Motor neuron (in vitro differentiated cells): ENCODE measurements around the gene HNRNPA0. TPM values are rescaled to one million over a fixed set of nuclear protein-coding genes. Genes with fewer than 3 reads are reported as not detected.
A peak's percentile ranks its signal among the peaks of the same experiment; 100 is the strongest.
"Not testable (repeated sequence)": the region's sequence is repeated elsewhere in the genome, so short reads cannot be mapped to it uniquely, and the experiment has no call there.

Experiments used
- ATAC-seq, 8 experiments: fragments of 200-7000 bp; cut with Tn5 transposase; replicated peaks in 6 of 8; 2 replicates each; pipeline ENCODE4 v1.8.0; 2021; ENCODE audit warnings: mild to moderate bottlenecking in 8 of 8, moderate library complexity in 8 of 8
- H3K27ac ChIP-seq, 2 donors: fragments of 250-450 bp; sonication (Bioruptor Pico); 2 replicates each; pipeline ENCODE4 v1.9.0; 2021; ENCODE audit warnings: antibody characterized with exemption in 2 of 2, mild to moderate bottlenecking in 2 of 2, moderate library complexity in 1 of 2
- H3K4me1 ChIP-seq, 2 donors: fragments of 250-450 bp; sonication (Bioruptor Pico); replicated peaks in 1 of 2; 2 replicates each; pipeline ENCODE4 v1.6.1; 2021; ENCODE audit warnings: antibody characterized with exemption in 2 of 2, mild to moderate bottlenecking in 2 of 2, moderate library complexity in 1 of 2
- H3K4me3 ChIP-seq, 5 donors: fragments of 250-450 bp; sonication (Bioruptor Pico); 2 replicates each; pipeline ENCODE4 v1.9.0; 2021; ENCODE audit warnings: antibody characterized with exemption in 5 of 5, mild to moderate bottlenecking in 5 of 5, moderate library complexity in 4 of 5
- WGBS, 10 experiments: fragments of 450-650 bp; shearing (Covaris generic); methylation state at CpG; one replicate each; pipeline ENCODE4 v1.0.0; 2022; 5-methylcytosine and 5-hydroxymethylcytosine counted together
- in situ Hi-C, 9 experiments: fragments of 400-800 bp; cut with MboI; loops; one replicate each; pipeline ENCODE4 v1.15.0; 2021; ENCODE audit warnings: low sequenced_read_pairs in 9 of 9, low pct_unique_long_range_greater_than_20kb in 2 of 9; ENCODE audit not compliant: unreplicated experiment in 9 of 9
- total RNA-seq, 8 experiments: library from RNA; unstranded; fragments of 300-600 nt; gene quantifications; 2 replicates each; pipeline versions ENCODE4 v1.2.3 to v1.2.4, GENCODE V29; 2022

The HNRNPA0 gene
- 10 to 100 TPM; 10.7 to 63.9 (median 26.1) TPM for total RNA-seq

DNA sequence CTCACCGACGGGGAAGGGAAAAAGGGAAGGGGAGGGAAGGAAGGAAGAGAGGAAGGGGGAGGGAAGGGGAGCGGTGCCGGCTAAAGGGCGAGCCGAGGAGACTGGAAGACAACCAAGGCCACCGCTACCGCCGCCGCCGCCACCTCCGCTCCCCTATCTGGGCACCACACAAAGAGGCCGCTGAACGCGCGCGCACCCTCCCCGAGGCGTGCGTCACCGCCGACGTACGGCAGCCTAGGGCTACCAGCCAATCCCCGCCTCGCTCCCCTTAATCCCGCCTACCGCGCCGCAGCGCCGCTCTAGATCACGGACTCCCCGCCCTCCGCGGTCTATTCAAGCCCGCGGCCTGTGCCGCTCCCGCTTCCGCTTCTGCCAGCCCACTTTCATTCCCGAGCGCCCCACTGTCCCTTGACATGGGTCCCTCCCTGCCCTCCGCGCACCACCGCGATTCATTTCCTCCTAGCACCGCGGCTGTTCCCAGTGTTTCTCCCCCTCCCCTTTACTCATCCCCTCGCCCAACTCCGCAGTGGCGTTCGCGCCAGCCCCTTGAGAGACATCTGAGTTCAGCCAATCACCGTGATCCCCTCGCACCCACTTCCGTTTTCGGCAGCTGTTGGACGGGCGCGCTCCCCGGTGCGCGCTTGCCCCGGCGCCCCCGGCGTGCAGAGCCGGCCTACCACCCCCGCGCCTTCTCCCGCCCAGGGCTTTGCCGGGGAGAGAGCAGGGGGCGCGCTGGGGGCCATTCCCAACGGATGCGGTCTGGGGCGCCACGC lies at the start of gene HNRNPA0:
HNRNPA0 (minus strand) TSS at position 176 of the 773 bp plus-strand sequence. CDS start 297 bp downstream, outside the sequence.
- H3K4me1 ChIP-seq, result peaks cover 7 to 16% of the 10 kb centered on the region in 2 donors
- H3K4me3 ChIP-seq, result peak within 1 kb of the TSS; percentile 60 to 92 (median 80)
- peak; percentile 84 to 94 (median 92) for ATAC-seq
- peak within 1 kb of the TSS; percentile 99 for H3K27ac ChIP-seq
- 0% methylated on average over 6 of the region's 79 CpGs; no CpG with 5 or more reads in 9 of the 10 experiments for WGBS, 10 experiments
- in situ Hi-C loops, result loop anchor here in 2 of 9 experiments (25.0 kb wide), 1 partner anchor 383 kb away; the partner anchor contains the start of gene NME5 (in 2 of the 2)

DNA sequence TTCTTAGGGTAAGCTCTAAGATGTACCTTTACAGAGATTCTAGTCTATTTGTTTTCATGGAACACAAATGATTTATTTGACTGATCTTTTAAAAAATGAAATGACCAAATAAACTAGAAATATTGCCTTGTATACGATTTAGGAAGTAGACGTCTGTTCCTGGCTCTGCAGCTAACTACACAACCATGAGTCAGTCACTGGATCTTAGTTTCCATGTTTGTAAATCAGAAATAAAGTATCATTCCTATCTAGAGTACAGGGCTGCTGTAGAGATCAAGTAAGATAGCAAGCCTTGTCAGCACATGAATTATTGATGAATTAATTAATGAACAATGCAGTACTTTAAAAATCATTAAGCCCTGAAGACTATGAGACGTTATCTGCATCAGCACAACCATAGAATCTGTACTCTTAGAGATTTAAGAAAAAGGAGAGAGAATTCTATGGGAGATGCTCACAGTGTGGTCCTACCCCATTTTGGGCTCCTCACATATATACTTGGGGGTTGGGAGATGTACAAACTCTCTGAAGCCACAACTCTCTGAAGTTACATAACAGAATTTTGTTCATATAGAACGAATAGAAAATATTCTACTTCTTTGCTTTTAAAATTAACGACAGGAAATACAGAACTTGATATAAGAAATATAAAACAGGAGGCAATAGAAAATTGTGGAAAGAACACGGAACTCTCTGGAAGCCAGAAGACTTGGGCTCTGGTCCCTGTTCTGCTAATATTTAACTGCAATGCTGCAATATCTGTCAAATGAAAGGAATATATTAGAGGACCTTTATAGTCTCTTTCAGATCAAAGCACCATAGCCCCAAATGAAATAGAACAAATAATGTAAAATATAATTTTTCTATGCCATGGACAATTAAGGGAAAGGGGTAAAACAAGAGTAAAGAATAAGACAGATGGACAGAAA lies 48.4 kb upstream of the HNRNPA0 start:
- no peak overlapping the region for H3K27ac ChIP-seq
- no peak overlapping the region for H3K4me3 ChIP-seq
- ATAC-seq, result no peak
- in situ Hi-C loops, result no loop called here
- H3K4me1 ChIP-seq, result no peaks in the 10 kb centered on the region
- WGBS, 10 experiments, result 13 to 92% (median 77%) methylated on average over 3 to 6 of the region's 6 CpGs

DNA sequence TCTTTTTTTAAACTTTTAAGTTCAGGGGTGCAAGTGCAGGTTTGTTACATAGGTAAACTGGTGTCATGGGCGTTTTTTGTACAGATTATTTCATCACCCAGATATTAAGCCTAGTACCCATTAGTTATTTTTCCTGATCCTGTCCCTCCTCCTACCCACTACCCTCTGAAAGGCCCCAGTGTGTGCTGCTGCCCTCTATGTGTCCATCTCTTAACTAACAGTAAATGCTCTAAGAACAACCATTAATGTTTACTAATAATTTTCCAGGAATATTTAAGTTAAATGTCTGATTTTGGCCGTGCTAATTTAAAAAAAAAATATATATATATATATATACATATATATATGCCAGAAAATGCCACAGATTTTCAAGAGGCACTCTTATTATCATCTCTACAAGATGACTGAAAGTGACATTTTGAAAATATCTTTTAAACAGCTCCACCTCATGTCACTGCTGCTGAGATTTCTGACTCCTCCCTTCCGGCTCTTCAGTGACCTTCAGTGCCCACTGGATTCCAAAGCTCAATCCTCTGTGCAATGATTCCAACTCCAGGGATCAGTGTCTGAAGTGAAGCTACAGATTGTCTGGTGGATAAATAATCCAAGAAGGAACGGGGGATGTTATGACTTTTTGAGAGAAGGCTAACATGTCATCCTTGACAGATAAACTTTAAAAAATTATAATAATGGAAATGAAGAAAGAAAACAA lies 46.7 kb upstream of the HNRNPA0 start:
- no peak for ATAC-seq
- H3K4me1 ChIP-seq, result no peaks in the 10 kb centered on the region
- in situ Hi-C loops, result no loop called here
- H3K27ac ChIP-seq, result no peak overlapping the region
- no peak overlapping the region for H3K4me3 ChIP-seq
- WGBS, 10 experiments, result 26 to 83% (median 64%) methylated on average over 1 to 4 of the region's 4 CpGs

DNA sequence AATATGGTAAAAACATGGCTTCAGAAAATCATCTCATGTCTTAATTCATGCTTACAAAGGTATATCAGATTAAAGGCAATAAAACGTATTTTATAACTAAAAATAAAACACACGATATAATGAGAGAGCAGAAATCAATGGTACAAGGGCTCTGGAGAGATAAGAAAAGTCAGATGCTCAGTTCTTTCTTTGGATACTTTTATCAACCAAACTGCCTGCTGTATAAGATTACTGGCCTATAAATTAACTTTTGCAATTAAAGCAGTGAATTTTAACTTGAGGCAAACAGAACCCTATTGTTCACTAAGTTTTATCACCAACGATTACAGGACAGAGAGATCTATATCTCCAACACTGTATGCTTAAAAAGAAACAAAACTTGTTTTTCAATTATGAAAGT lies 42.1 kb upstream of the HNRNPA0 start:
- in situ Hi-C loops, result loop anchor here in 3 of 9 experiments (25.0 kb wide), 1 partner anchor 341 kb away; the partner anchor contains the start of gene NME5 (in 3 of the 3)
- H3K4me3 ChIP-seq, result no peak overlapping the region
- no peaks in the 10 kb centered on the region for H3K4me1 ChIP-seq
- WGBS, 10 experiments, result 5 to 100% (median 74%) methylated on average over 1 to 3 of the region's 3 CpGs; no CpG with 5 or more reads in 1 of the 10 experiments
- H3K27ac ChIP-seq, result no peak overlapping the region
- ATAC-seq, result no peak

DNA sequence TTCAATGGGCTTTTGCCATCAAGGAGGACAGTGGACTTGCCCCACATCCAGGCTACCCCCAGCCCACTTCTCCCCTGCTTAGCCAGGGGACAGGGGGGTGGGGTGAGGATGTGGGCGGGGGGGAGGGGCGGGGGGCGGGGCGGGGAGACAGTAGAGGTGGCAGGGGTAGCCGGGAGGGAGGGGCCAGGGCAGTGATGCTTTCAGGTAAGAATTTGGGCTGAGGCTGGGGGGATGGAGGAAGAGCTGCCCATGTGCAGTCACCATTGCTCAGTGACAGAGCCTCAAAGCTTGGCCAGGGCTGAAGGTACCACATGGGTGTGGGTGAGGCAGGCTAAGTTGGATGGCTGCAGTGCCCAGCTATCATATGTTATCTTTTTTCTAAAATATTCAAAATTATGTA lies 40.7 kb upstream of the HNRNPA0 start:
- no peak overlapping the region for H3K4me3 ChIP-seq
- WGBS, 10 experiments, result no CpG with 5 or more reads among the region's 5 CpGs
- H3K4me1 ChIP-seq, result no peaks in the 10 kb centered on the region
- ATAC-seq, result no peak
- no peak overlapping the region for H3K27ac ChIP-seq
- in situ Hi-C loops, result loop anchor here in 3 of 9 experiments (25.0 kb wide), 1 partner anchor 342 kb away; the partner anchor contains the start of gene NME5 (in 3 of the 3)

DNA sequence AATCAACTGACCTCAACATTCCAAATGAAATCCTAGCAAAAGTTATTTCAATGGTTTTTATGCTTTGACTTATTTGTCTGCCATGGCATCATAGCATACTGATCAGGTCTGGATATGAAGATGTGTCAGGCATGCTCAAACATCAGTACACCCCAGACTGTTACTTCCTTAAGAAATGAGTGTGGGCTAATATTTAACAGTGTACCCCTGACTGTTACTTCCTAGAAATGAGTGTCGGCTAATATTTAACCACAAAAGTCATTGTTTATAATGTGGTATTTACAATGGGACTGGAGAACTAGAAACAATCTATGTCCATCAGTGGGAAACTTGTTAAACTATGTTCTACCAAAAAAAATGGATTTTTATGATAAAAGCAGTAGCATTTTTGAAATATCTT lies 38.1 kb upstream of the HNRNPA0 start:
- H3K27ac ChIP-seq, result no peak overlapping the region
- in situ Hi-C loops, result loop anchor here in 3 of 9 experiments (25.0 kb wide), 1 partner anchor 345 kb away; the partner anchor contains the start of gene NME5 (in 3 of the 3)
- ATAC-seq, result no peak

DNA sequence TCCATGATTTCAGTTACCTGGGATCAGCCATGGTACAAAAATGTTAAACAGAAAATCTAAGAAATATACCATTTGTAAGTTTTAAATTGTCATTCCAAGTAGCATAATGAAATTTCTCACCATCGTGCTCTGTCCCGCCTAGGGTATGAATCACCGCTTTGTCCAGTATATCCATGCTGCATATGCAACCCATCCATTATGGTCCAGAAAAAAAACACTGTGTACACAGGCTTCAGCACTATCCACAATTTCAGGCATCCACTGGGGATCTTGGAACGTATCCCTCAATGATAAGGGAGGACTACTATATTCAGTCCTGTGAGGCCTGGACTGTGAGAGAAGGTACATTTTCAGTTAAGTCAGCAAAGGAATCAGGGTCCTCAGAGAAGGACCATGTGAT lies 37.6 kb upstream of the HNRNPA0 start:
- no peak overlapping the region for H3K27ac ChIP-seq
- in situ Hi-C loops, result loop anchor here in 3 of 9 experiments (25.0 kb wide), 1 partner anchor 346 kb away; the partner anchor contains the start of gene NME5 (in 3 of the 3)
- H3K4me1 ChIP-seq, result no peaks in the 10 kb centered on the region
- 0 to 94% (median 77%) methylated on average over 1 to 4 of the region's 4 CpGs; no CpG with 5 or more reads in 2 of the 10 experiments for WGBS, 10 experiments
- H3K4me3 ChIP-seq, result no peak overlapping the region
- ATAC-seq, result peak in 2 of 8 experiments; percentile 77 to 80

More for the DNA sequence above, 38.1 kb upstream of the HNRNPA0 start:
- Histone ChIP-seq H3K4me3 (no peak overlapping the region), H3K4me1 (no peaks in the 10 kb centered on the region)
- WGBS, 10 experiments, result 80 to 100% (median 89%) methylated on average over 1 of the region's 1 CpG; no CpG with 5 or more reads in 3 of the 10 experiments

DNA sequence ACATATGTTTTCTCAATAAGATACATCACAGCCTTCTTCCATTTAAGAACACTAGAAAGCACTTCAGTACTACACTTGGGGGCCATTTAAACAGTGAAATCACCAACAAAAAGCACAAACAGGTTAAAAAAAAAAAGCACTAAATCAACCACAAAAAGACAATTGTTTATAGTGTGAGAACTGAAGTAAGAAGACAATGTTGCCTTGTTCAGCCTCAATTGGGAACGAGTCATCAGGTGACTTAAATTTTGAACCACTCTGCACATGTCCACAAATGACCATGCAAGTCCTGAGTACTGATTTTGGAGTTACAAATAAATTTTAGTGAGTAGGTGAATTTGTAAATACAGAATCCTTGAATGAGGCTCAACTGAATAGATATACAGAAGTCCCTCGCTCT lies 37.2 kb upstream of the HNRNPA0 start:
- ATAC-seq, result no peak
- Histone ChIP-seq H3K4me3 (no peak overlapping the region), H3K27ac (no peak overlapping the region), H3K4me1 (no peaks in the 10 kb centered on the region)
- WGBS, 10 experiments, result 33 to 96% (median 85%) methylated on average over 1 to 2 of the region's 2 CpGs; no CpG with 5 or more reads in 4 of the 10 experiments
- in situ Hi-C loops, result loop anchor here in 3 of 9 experiments (25.0 kb wide), 1 partner anchor 346 kb away; the partner anchor contains the start of gene NME5 (in 3 of the 3)

DNA sequence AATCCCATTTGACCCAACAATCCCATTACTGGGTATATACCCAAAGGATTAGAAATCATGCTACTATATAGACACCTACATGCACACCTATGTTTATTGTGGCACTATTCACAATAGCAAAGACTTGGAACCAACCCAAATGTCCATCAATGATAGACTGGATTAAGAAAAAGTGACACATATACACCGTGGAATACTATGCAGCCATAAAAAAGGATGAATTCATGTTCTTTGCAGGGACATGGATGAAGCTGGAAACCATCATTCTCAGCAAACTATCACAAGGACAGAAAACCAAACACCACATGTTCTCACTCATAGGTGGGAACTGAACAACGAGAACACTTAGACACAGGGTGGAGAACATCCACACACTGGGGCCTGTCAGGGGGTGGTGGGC lies 34.4 kb upstream of the HNRNPA0 start:
- H3K4me1 ChIP-seq, H3K27ac ChIP-seq, ATAC-seq, H3K4me3 ChIP-seq: not testable (repeated sequence)
- WGBS, 10 experiments, result 79% methylated on average over 2 of the region's 2 CpGs; no CpG with 5 or more reads in 9 of the 10 experiments
- in situ Hi-C loops, result loop anchor here in 3 of 9 experiments (25.0 kb wide), 1 partner anchor 349 kb away; the partner anchor contains the start of gene NME5 (in 3 of the 3)

DNA sequence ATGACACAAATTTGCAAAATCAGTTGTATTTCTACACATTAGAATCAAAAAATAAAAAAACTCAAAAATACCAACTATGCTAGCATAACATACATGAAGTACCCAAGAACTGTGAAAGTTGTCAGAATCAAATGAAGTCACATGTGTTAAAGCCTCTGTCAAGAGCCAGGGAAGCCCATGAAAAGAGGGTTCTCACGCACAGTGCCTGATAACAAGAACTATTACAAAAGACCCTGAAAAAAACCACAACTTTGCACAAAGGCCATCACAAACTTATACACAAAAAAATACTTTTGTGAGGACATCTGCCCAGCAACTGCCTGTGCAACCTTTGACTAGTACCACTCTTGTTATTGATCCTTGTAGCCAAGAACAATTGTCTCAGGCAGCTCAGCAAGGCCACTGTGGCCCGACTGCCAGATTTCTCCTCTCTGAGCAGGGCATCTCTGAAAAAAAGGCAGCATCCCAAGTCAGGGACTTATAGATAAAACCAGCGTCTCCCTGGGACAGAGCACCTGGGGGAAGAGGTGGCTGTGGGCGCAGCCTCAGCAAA lies 28.9 kb upstream of the HNRNPA0 start:
- Histone ChIP-seq H3K27ac (no peak overlapping the region), H3K4me1 (peaks cover 0 to 13% of the 10 kb centered on the region in 2 donors), H3K4me3 (no peak overlapping the region)
- in situ Hi-C loops, result loop anchor here in 3 of 9 experiments (25.0 kb wide), 1 partner anchor 354 kb away; the partner anchor contains the start of gene NME5 (in 3 of the 3)
- ATAC-seq, result peak in 5 of 8 experiments; percentile 39 to 96 (median 66)
- 33 to 100% (median 62%) methylated on average over 1 to 2 of the region's 4 CpGs for WGBS, 10 experiments

DNA sequence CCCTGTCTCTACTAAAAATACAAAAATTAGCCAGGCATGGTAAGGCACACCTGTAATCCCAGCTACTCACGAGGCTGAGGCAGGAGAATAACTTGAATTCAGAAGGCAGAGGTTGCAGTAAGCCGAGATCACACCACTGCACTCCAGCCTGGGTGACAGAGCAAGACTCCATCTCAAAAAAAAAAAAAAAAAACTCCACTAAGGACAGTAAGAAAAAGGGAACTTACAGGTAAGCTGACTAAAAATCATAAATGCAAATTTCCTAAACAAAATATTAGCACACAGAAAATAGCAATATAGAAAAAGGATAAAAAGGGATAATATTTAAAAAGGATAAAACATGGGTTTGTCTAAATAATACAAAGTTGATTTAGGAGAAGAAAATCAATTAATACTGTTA lies 27.9 kb upstream of the HNRNPA0 start:
- in situ Hi-C loops, result loop anchor here in 3 of 9 experiments (25.0 kb wide), 1 partner anchor 355 kb away; the partner anchor contains the start of gene NME5 (in 3 of the 3)
- Histone ChIP-seq H3K4me1 (peaks cover 0 to 13% of the 10 kb centered on the region in 2 donors), H3K4me3 (no peak overlapping the region), H3K27ac (no peak overlapping the region)
- WGBS, 10 experiments, result 14 to 100% (median 84%) methylated on average over 1 to 2 of the region's 2 CpGs; no CpG with 5 or more reads in 1 of the 10 experiments
- no peak for ATAC-seq
